Measurements from ENCODE around the gene MTSS2. TPM values are rescaled to one million over a fixed set of nuclear protein-coding genes. Genes with fewer than 3 reads are reported as not detected.
A peak's percentile ranks its signal among the peaks of the same experiment; 100 is the strongest.

Gene MTSS2
- total and polyA plus RNA-seq, 2 of the 4 experiments (the other 2 are of a cell fraction), result 9.1 to 86.2 TPM

- peaks cover 1% of the 10 kb centered on the region; the same call in 1 of the 2 replicates for H3K9me1 ChIP-seq (ENCODE audit: insufficient read depth, low read length)
- H2AFZ ChIP-seq (replicated peaks; ENCODE audit: low read length, poor library complexity), result no peak overlapping the region
- TF ChIP-seq NFE2L2 (IDR thresholded peaks at IDR 0.05; ENCODE audit: low read depth, low read length) (no peak), ELK1 (IDR thresholded peaks at IDR 0.05; ENCODE audit: borderline replicate concordance, low read depth, low read length) (no peak), RAD21 (IDR thresholded peaks at IDR 0.05; ENCODE audit: low read length) (no peak), MXI1 (IDR thresholded peaks at IDR 0.05; ENCODE audit: borderline replicate concordance, low read depth, low read length) (no peak), BHLHE40 (IDR thresholded peaks at IDR 0.05; ENCODE audit: low read depth, low read length) (no peak), RCOR1 (IDR thresholded peaks at IDR 0.05; ENCODE audit: insufficient replicate concordance, low read length) (no peak), CEBPB (IDR thresholded peaks at IDR 0.05; ENCODE audit: low read depth, low read length) (no peak), SMC3 (IDR thresholded peaks at IDR 0.05; ENCODE audit: low read depth, low read length) (no peak), MAZ (IDR thresholded peaks at IDR 0.05; ENCODE audit: borderline replicate concordance, low read depth, low read length) (no peak), FOS (IDR thresholded peaks at IDR 0.05; ENCODE audit: low read depth, low read length) (no peak), RFX5 (IDR thresholded peaks at IDR 0.05; ENCODE audit: low read depth, low read length) (no peak), CHD1 (IDR thresholded peaks at IDR 0.05; ENCODE audit: low read depth, low read length) (no peak), POLR2A (IDR thresholded peaks at IDR 0.05; ENCODE audit: low read depth, low read length) (no peak), MAFK (IDR thresholded peaks at IDR 0.05; ENCODE audit: low read depth, low read length) (no peak)
- TF ChIP-seq, protein P1, sequence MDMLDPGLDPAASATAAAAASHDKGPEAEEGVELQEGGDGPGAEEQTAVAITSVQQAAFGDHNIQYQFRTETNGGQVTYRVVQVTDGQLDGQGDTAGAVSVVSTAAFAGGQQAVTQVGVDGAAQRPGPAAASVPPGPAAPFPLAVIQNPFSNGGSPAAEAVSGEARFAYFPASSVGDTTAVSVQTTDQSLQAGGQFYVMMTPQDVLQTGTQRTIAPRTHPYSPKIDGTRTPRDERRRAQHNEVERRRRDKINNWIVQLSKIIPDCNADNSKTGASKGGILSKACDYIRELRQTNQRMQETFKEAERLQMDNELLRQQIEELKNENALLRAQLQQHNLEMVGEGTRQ (IDR thresholded peaks at IDR 0.05; ENCODE audit: low read depth, low read length), result no peak
- TF ChIP-seq, protein P2, sequence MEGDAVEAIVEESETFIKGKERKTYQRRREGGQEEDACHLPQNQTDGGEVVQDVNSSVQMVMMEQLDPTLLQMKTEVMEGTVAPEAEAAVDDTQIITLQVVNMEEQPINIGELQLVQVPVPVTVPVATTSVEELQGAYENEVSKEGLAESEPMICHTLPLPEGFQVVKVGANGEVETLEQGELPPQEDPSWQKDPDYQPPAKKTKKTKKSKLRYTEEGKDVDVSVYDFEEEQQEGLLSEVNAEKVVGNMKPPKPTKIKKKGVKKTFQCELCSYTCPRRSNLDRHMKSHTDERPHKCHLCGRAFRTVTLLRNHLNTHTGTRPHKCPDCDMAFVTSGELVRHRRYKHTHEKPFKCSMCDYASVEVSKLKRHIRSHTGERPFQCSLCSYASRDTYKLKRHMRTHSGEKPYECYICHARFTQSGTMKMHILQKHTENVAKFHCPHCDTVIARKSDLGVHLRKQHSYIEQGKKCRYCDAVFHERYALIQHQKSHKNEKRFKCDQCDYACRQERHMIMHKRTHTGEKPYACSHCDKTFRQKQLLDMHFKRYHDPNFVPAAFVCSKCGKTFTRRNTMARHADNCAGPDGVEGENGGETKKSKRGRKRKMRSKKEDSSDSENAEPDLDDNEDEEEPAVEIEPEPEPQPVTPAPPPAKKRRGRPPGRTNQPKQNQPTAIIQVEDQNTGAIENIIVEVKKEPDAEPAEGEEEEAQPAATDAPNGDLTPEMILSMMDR (conservative IDR thresholded peaks at IDR 0.05; ENCODE audit: low read depth, low read length), result no peak
- peaks cover 0 to 11% of the 10 kb centered on the region in 2 experiments; a peak in 2 of 4 replicates for H3K79me1 ChIP-seq (ENCODE audit: low read depth in 1 of 2, low read length in 2 of 2)
- in situ Hi-C loops (cut with MboI; ENCODE audit: low sequenced_read_pairs), result no loop called here
- no peak for DNase-seq
- no peak for ATAC-seq (ENCODE audit: low read depth)
- H2BK5ac ChIP-seq (ENCODE audit: low read depth, low read length, poor library complexity, severe bottlenecking), result no peak overlapping the region
- no peak overlapping the region for H3K4me2 ChIP-seq (ENCODE audit: low read depth, low read length)
- peaks cover 12% of the 10 kb centered on the region; the same call in 1 of the 2 replicates for H3K36me3 ChIP-seq (ENCODE audit: control insufficient read depth, insufficient read depth, low read length)
- POLR2A ChIA-PET (ENCODE audit: unreplicated experiment), result no interaction called here
- dilution Hi-C loops (cut with HindIII; ENCODE audit: low sequenced_read_pairs, unreplicated experiment), result no loop called here
- no peak overlapping the region for H2BK120ac ChIP-seq (ENCODE audit: low read depth, low read length)
- H3K18ac ChIP-seq (ENCODE audit: low read depth, low read length), result no peak overlapping the region
- no peak overlapping the region for H4K91ac ChIP-seq (ENCODE audit: insufficient read depth, low read depth, low read length)
- H2BK15ac ChIP-seq (ENCODE audit: low read depth, low read length), result no peak overlapping the region
- no peak overlapping the region for H3K4me3 ChIP-seq (ENCODE audit: insufficient read depth, low read depth, low read length)
- H3K56ac ChIP-seq (ENCODE audit: extremely low read depth, insufficient read depth, low read length), result no peak overlapping the region
- no peaks in the 10 kb centered on the region for H3K27me3 ChIP-seq (ENCODE audit: control insufficient read depth, insufficient read depth, low read length)
- 0 out of 2 replicates have a peak overlapping the region, but pooled peaks have one; percentile 38 for H2AK5ac ChIP-seq (ENCODE audit: low read depth, low read length)
- no peak overlapping the region for H3K23ac ChIP-seq (ENCODE audit: low read depth, low read length)
- H3K9me3 ChIP-seq (ENCODE audit: control insufficient read depth, insufficient read depth, low read length), result no peaks in the 10 kb centered on the region
- H4K20me1 ChIP-seq (ENCODE audit: insufficient read depth, low read length), result no peaks in the 10 kb centered on the region
- H3K9ac ChIP-seq (ENCODE audit: low read depth, low read length), result no peak overlapping the region
- BruUV-seq (replicated peaks), result no TSS peak
- CTCF ChIA-PET, result no interaction called here
- H3K4me1 ChIP-seq (ENCODE audit: control insufficient read depth, insufficient read depth, low read length), result peaks cover 13% of the 10 kb centered on the region
- intact Hi-C loops (cut with micrococcal nuclease), result no loop called here
- no CpG with 5 or more reads among the region's 6 CpGs for WGBS, 2 experiments (ENCODE audit: extremely low coverage in 2 of 2, insufficient read length in 1 of 2)
- H2AK9ac ChIP-seq (replicated peaks; ENCODE audit: low read depth, low read length, poor library complexity), result no peak overlapping the region
- H4K8ac ChIP-seq (ENCODE audit: low read depth in 2 of 2, low read length in 2 of 2), result no peak overlapping the region
- no peak overlapping the region for H3K14ac ChIP-seq (replicated peaks; ENCODE audit: low read depth, low read length)
- H2BK20ac ChIP-seq (ENCODE audit: low read depth, low read length), result no peak overlapping the region
- no peak overlapping the region for H3K27ac ChIP-seq (ENCODE audit: insufficient read depth, low read length)
- H3K4ac ChIP-seq (ENCODE audit: low read depth, low read length), result no peak overlapping the region
- no peak overlapping the region for H4K5ac ChIP-seq (ENCODE audit: low read depth, low read length)
Observed at GRCh38 chr16:70723740-70724145, 37.9 kb upstream of the MTSS2 start.

All from IMR-90 (cell line).